ENCODE data around the gene FRAS1. TPM values are rescaled to one million over a fixed set of nuclear protein-coding genes. Genes with fewer than 3 reads are reported as not detected.
"Not testable (repeated sequence)": the region's sequence is repeated elsewhere in the genome, so short reads cannot be mapped to it uniquely, and the experiment has no call there.

FRAS1 gene
- total RNA-seq, 2 donors from 2014 or later, result not detected

- DNase-seq, result no peak
- H3K4me1 Mint-ChIP-seq, result no peaks in the 10 kb centered on the region
- H3K36me3 Mint-ChIP-seq (ENCODE audit: low read depth), result no peaks in the 10 kb centered on the region
- H3K4me3 Mint-ChIP-seq, result no peak overlapping the region
- ATAC-seq, result no peak
- H3K9me3 ChIP-seq (ENCODE audit: control insufficient read depth, low read length, poor library complexity, severe bottlenecking), result no peaks in the 10 kb centered on the region
- H3K27me3 Mint-ChIP-seq, result peaks cover 24% of the 10 kb centered on the region
- H3K27ac Mint-ChIP-seq, result no peak overlapping the region
These were observed 112.6 kb downstream of the FRAS1 start for GRCh38 chr4:78169728-78170127.

DNA sequence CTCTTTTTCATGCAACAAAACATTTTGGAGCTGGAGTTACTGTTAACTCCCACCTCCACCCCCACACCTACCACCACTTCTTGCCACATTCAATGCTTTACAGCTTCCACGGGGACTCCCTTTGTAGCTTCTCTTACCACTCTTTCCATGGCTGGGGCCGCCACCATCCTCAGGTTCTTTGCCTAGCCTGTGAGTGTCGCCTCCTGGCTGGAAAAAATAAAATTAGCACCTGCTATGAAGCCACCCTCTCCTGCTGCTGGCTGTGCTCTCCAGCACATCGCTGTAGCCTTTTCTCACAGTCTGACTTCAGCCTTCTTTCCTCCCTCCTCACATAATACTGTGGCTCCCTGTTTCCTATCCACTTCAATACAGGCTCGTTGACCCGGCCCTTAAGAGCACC is 114.4 kb downstream of the FRAS1 start:
- Mint-ChIP-seq H3K4me3 (no peak overlapping the region), H3K36me3 (ENCODE audit: low read depth) (no peaks in the 10 kb centered on the region), H3K27ac (no peak overlapping the region), H3K27me3 (peaks cover 31% of the 10 kb centered on the region), H3K4me1 (no peaks in the 10 kb centered on the region)
- no peak for ATAC-seq
- no peaks in the 10 kb centered on the region for H3K9me3 ChIP-seq (ENCODE audit: control insufficient read depth, low read length, poor library complexity, severe bottlenecking)
- DNase-seq, result no peak

DNA sequence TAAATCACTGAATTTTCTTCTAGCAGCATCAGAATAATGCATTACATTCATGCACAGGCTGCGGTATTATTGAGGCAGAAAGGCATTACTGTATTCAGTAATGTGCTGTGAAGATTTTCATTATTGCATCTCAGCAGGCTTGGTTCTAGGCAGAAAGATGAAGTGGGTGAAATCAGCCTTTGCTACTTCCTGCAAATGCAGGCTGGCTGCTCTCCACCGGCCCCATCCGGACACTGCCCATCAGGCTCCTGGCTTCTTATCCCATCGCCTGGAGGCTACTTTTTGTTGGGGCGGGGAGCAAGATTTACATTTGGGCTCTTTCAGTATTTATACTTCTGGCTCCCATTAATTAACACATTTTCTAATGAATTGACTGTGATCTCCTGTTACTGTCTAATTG is 117.8 kb downstream of the FRAS1 start:
- Mint-ChIP-seq H3K27me3 (peaks cover 22% of the 10 kb centered on the region), H3K4me1 (no peaks in the 10 kb centered on the region), H3K4me3 (no peak overlapping the region), H3K27ac (no peak overlapping the region), H3K36me3 (ENCODE audit: low read depth) (no peaks in the 10 kb centered on the region)
- no peak for DNase-seq
- no peaks in the 10 kb centered on the region for H3K9me3 ChIP-seq (ENCODE audit: control insufficient read depth, low read length, poor library complexity, severe bottlenecking)
- no peak for ATAC-seq

DNA sequence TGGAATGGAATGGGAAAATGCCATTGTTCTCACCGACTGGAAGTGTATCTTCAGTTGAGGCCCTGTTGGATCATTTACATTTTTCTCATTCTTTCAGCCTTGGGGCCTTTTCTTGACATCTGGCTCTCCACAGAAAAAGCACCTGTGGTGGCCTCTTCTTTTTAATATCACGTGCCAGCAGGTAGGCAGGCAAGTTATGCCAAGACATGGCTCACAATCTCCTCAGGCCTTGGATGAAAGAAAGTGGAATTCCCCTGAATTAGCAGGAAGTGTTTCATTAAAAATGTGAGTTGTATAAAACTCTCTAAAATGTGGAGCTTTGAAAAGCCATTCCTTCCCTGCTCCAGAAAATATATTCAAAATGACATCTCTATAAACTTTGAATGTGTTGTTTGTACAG is 122.1 kb downstream of the FRAS1 start:
- no peak overlapping the region for H3K4me3 Mint-ChIP-seq
- DNase-seq, result no peak
- no peaks in the 10 kb centered on the region for H3K9me3 ChIP-seq (ENCODE audit: control insufficient read depth, low read length, poor library complexity, severe bottlenecking)
- peaks cover 7% of the 10 kb centered on the region for H3K27me3 Mint-ChIP-seq
- ATAC-seq, result no peak
- H3K4me1 Mint-ChIP-seq, result no peaks in the 10 kb centered on the region
- H3K36me3 Mint-ChIP-seq (ENCODE audit: low read depth), result no peaks in the 10 kb centered on the region
- no peak overlapping the region for H3K27ac Mint-ChIP-seq

DNA sequence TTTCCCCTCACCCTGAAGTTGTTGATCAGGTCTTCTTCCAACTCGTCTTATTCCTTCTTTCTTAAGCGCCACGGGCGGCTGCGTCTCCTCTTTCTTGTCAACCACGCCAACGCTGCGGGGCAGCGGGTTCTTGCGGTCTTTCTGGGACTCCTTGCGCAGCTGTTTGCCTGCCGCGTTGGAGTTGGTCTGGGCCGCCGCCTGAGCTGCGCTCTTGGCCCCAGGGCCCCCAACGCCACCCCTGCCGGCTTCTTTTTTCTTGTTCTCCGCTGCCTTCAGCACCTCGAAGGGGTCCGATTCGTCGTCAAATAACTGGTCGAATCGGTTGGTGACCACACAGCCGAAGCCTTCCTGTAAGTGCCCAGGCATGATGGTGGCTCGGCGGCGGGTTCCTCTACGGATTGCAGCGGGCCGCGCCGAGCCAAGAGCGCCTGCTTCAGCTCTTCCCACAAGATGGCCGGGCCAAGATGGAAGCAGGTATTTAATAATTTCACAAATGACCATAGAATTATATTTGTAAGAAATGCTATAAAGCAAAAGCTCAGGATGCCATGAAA is 124.6 kb downstream of the FRAS1 start:
- not testable (repeated sequence) for H3K36me3 Mint-ChIP-seq (ENCODE audit: low read depth); DNase-seq; H3K4me1 Mint-ChIP-seq; H3K27ac Mint-ChIP-seq; H3K4me3 Mint-ChIP-seq; H3K9me3 ChIP-seq (ENCODE audit: control insufficient read depth, low read length, poor library complexity, severe bottlenecking); ATAC-seq; H3K27me3 Mint-ChIP-seq

DNA sequence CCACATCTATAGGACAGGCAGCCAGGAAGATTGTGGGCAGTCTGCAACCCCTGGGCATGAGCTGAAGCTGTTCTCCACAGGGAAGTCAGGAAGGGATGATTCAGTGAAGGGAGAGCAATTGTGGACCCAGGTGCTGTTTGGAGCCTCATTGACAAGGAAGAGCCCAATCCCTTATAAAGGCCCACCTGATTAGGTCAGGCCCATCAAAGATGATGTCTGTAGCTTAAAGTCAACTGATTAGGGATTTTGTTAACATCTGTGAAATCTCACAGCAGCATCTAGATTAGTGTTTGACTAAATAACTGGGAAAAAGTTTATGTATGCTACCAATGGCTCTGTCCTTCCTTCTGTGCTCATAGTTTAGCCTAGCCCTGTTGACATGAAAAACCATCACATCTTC is 127.5 kb downstream of the FRAS1 start:
- no peak for DNase-seq
- no peak for ATAC-seq
- no peaks in the 10 kb centered on the region for H3K9me3 ChIP-seq (ENCODE audit: control insufficient read depth, low read length, poor library complexity, severe bottlenecking)
- H3K27me3 Mint-ChIP-seq, result no peaks in the 10 kb centered on the region
- H3K36me3 Mint-ChIP-seq (ENCODE audit: low read depth), result no peaks in the 10 kb centered on the region
- no peak overlapping the region for H3K27ac Mint-ChIP-seq
- no peak overlapping the region for H3K4me3 Mint-ChIP-seq
- H3K4me1 Mint-ChIP-seq, result no peaks in the 10 kb centered on the region

DNA sequence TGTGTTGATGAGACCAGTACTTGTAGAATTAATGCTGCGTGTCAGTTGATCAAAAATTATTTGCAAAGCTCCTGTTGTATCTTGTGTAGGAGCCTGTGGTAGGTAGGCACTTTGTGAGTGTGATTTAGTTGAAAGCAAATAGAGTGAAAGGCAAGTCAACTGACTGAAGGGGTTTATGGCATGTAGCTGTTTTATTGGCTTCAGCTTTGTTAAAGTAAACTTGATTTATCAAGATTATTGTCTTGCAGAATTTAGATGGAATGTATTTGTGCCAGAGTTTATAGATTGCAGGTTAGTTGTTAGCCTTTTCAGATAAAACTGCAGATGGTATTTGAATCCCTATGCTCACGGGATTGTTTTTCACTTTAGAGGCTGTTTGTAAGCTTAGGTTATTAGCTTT is 128.0 kb downstream of the FRAS1 start:
- no peaks in the 10 kb centered on the region for H3K36me3 Mint-ChIP-seq (ENCODE audit: low read depth)
- no peaks in the 10 kb centered on the region for H3K4me1 Mint-ChIP-seq
- H3K9me3 ChIP-seq (ENCODE audit: control insufficient read depth, low read length, poor library complexity, severe bottlenecking), result no peaks in the 10 kb centered on the region
- H3K27me3 Mint-ChIP-seq, result no peaks in the 10 kb centered on the region
- H3K27ac Mint-ChIP-seq, result no peak overlapping the region
- DNase-seq (no peak), ATAC-seq (no peak)
- H3K4me3 Mint-ChIP-seq, result no peak overlapping the region

GRCh38 chr4:78186597-78187543 is 129.7 kb downstream of the FRAS1 start:
- H3K27me3 Mint-ChIP-seq, result no peaks in the 10 kb centered on the region
- H3K27ac Mint-ChIP-seq, result no peak overlapping the region
- no peak for DNase-seq
- no peak overlapping the region for H3K4me3 Mint-ChIP-seq
- no peaks in the 10 kb centered on the region for H3K36me3 Mint-ChIP-seq (ENCODE audit: low read depth)
- no peaks in the 10 kb centered on the region for H3K4me1 Mint-ChIP-seq
- no peaks in the 10 kb centered on the region for H3K9me3 ChIP-seq (ENCODE audit: control insufficient read depth, low read length, poor library complexity, severe bottlenecking)
- ATAC-seq, result no peak

DNA sequence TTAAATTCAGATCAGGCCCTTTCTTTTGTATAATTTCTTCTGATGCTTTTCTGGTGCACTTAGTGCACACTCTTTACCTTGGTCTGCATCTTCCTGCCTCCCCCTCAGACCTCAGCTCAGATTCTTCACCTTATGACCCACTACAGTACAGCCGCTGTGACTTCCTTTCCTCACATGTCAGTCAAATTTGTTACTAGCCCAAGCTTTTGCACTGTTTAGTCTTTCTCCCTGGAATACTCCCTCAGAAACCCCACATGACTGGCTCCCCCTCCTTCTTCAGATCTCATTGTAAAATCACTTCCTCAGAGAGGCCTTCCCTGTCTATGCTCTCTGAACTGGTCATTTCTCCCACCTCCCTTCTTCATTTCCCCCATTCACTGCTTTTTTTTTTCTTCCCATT is 132.9 kb downstream of the FRAS1 start:
- no peak for ATAC-seq
- H3K36me3 Mint-ChIP-seq (ENCODE audit: low read depth), result no peaks in the 10 kb centered on the region
- no peaks in the 10 kb centered on the region for H3K27me3 Mint-ChIP-seq
- no peak for DNase-seq
- H3K4me1 Mint-ChIP-seq, result no peaks in the 10 kb centered on the region
- H3K9me3 ChIP-seq (ENCODE audit: control insufficient read depth, low read length, poor library complexity, severe bottlenecking), result no peaks in the 10 kb centered on the region
- no peak overlapping the region for H3K27ac Mint-ChIP-seq
- H3K4me3 Mint-ChIP-seq, result no peak overlapping the region

DNA sequence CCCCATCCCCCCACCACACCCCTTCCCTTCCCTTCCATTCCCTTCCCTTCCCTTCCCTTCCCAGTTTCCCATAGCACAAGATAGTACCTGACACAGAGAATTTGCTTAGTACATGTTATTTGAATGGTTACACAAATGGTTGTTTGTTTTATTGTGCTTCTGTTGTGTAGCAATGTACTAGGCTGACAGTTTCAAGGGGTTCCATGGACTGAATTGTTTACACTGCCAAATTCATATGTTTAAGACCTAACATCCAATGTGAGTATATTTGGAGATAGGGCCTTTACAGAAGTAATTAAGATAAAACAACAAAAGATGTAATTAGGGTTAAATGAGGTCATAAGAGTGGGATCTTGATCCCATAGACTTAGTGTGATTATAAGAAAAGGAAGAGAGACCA is 133.5 kb downstream of the FRAS1 start:
- H3K27me3 Mint-ChIP-seq, result no peaks in the 10 kb centered on the region
- H3K4me1 Mint-ChIP-seq, result no peaks in the 10 kb centered on the region
- H3K9me3 ChIP-seq (ENCODE audit: control insufficient read depth, low read length, poor library complexity, severe bottlenecking), result no peaks in the 10 kb centered on the region
- DNase-seq (no peak), ATAC-seq (no peak)
- H3K36me3 Mint-ChIP-seq (ENCODE audit: low read depth), result no peaks in the 10 kb centered on the region
- no peak overlapping the region for H3K4me3 Mint-ChIP-seq
- no peak overlapping the region for H3K27ac Mint-ChIP-seq

- peaks cover under 1% of the 10 kb centered on the region for H3K9me3 ChIP-seq (ENCODE audit: control insufficient read depth, low read length, poor library complexity, severe bottlenecking)
- Mint-ChIP-seq H3K4me1 (no peaks in the 10 kb centered on the region), H3K27me3 (peaks cover 30% of the 10 kb centered on the region), H3K4me3 (no peak overlapping the region), H3K27ac (no peak overlapping the region), H3K36me3 (ENCODE audit: low read depth) (no peaks in the 10 kb centered on the region)
- DNase-seq (no peak), ATAC-seq (no peak)
These were observed 140.8 kb downstream of the FRAS1 start for GRCh38 chr4:78197947-78198346.

DNA sequence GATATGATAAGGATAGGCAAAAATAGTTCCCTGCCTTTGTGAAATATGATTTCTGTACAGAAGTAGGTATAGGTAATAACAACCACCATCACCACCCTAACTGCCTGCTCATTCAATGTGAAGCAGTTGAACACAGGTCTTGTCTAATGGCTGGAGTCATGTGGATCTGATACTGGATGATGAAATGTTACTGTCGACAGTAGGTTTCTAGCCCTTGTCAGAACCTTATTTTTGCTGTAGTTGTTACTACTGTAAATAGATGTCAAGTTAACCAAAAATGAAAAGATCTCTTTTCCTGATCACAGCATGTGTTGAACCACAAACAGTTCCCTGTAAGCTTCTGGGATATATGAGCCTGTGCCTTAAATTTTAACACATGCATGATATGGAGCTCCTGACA is 142.9 kb downstream of the FRAS1 start:
- ATAC-seq, result no peak
- no peak overlapping the region for H3K27ac Mint-ChIP-seq

GRCh38 chr4:78200949-78201348 is 143.8 kb downstream of the FRAS1 start:
- no peak overlapping the region for H3K4me3 Mint-ChIP-seq
- ATAC-seq (no peak), DNase-seq (no peak)
- H3K27me3 Mint-ChIP-seq, result peaks cover 40% of the 10 kb centered on the region
- H3K4me1 Mint-ChIP-seq, result no peaks in the 10 kb centered on the region
- H3K9me3 ChIP-seq (ENCODE audit: control insufficient read depth, low read length, poor library complexity, severe bottlenecking), result peaks cover 3% of the 10 kb centered on the region
- H3K36me3 Mint-ChIP-seq (ENCODE audit: low read depth), result no peaks in the 10 kb centered on the region
- no peak overlapping the region for H3K27ac Mint-ChIP-seq

More for the DNA sequence above, 142.9 kb downstream of the FRAS1 start:
- peaks cover 3% of the 10 kb centered on the region for H3K9me3 ChIP-seq (ENCODE audit: control insufficient read depth, low read length, poor library complexity, severe bottlenecking)
- no peak for DNase-seq
- no peak overlapping the region for H3K4me3 Mint-ChIP-seq
- H3K36me3 Mint-ChIP-seq (ENCODE audit: low read depth), result no peaks in the 10 kb centered on the region
- H3K27me3 Mint-ChIP-seq, result peaks cover 30% of the 10 kb centered on the region
- H3K4me1 Mint-ChIP-seq, result no peaks in the 10 kb centered on the region

DNA sequence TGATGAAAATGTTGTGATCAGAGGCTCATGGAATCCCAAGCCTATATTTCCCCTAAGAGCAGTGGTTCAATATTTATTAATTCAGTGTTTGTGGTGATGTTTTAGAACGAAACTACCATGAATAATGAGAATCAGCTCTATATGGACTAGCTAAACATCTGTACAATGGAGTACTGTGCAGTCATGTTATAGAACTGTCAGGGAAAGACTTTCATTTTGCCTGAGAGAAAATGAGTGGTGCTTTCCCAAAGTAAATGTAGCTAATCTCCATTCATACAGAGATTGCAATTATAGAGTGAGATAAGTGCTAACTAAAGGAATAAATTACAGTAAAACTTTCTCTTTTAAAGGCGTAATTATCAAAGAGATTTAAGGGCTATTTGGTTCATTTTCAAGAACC is 147.1 kb downstream of the FRAS1 start:
- ATAC-seq (no peak), DNase-seq (no peak)
- H3K27ac Mint-ChIP-seq, result no peak overlapping the region

More for the DNA sequence above, 147.1 kb downstream of the FRAS1 start:
- peaks cover 3% of the 10 kb centered on the region for H3K9me3 ChIP-seq (ENCODE audit: control insufficient read depth, low read length, poor library complexity, severe bottlenecking)
- H3K4me3 Mint-ChIP-seq, result no peak overlapping the region
- H3K36me3 Mint-ChIP-seq (ENCODE audit: low read depth), result no peaks in the 10 kb centered on the region
- no peaks in the 10 kb centered on the region for H3K4me1 Mint-ChIP-seq
- peaks cover 46% of the 10 kb centered on the region for H3K27me3 Mint-ChIP-seq
